GDM1 (cell line): Measurements from ENCODE around the gene RBP4.

ENCODE experiments used
- DNase-seq: peaks from one replicate; lab custom pipeline; 2025; lab: John Stamatoyannopoulos, UW

RBP4 gene

GRCh38 chr10:93601146-93601773 is at the start of gene RBP4:
Gene RBP4, minus strand, starts transcription at chr10:93601235. Its CDS starts 207 bp downstream, at chr10:93601028.
- no peak for DNase-seq

- DNase-seq: no peak
Measured at GRCh38 chr10:93639791-93640190, 38.8 kb upstream of the RBP4 start.

- DNase-seq: no peak
Measured at GRCh38 chr10:93630625-93631557, 29.9 kb upstream of the RBP4 start.

GRCh38 chr10:93629647-93630305 is 28.7 kb upstream of the RBP4 start:
- no peak for DNase-seq

- DNase-seq: no peak
Measured at GRCh38 chr10:93628858-93629257, 27.8 kb upstream of the RBP4 start.

- DNase-seq: no peak
Measured at GRCh38 chr10:93622942-93623341, 21.9 kb upstream of the RBP4 start.

- no peak for DNase-seq
Measured at GRCh38 chr10:93620925-93621324, 19.9 kb upstream of the RBP4 start.

GRCh38 chr10:93615576-93616235 is 14.7 kb upstream of the RBP4 start:
- DNase-seq: no peak

- DNase-seq: no peak
Measured at GRCh38 chr10:93614101-93614825, 13.2 kb upstream of the RBP4 start.

- no peak for DNase-seq
Measured at GRCh38 chr10:93613126-93613525, 12.1 kb upstream of the RBP4 start.

- no peak for DNase-seq
Measured at GRCh38 chr10:93612311-93612710, 11.3 kb upstream of the RBP4 start, which contains the start of gene PDE6C. Gene PDE6C, plus strand, starts transcription at chr10:93612537. Its CDS starts 189 bp downstream, at chr10:93612726.

GRCh38 chr10:93608421-93608820 is 7.4 kb upstream of the RBP4 start:
- no peak for DNase-seq

GRCh38 chr10:93604146-93604545 is 3.1 kb upstream of the RBP4 start:
- DNase-seq: no peak

- DNase-seq: no peak
Measured at GRCh38 chr10:93603023-93603422, 2.0 kb upstream of the RBP4 start.

- no peak for DNase-seq
Measured at GRCh38 chr10:93601774-93602162, 733 bp upstream of the RBP4 start.

- DNase-seq: no peak
Measured at GRCh38 chr10:93600446-93601145, 439 bp downstream of the RBP4 start.

GRCh38 chr10:93599778-93600177 is 1.3 kb downstream of the RBP4 start:
- DNase-seq: no peak

GRCh38 chr10:93599335-93599734 is 1.7 kb downstream of the RBP4 start:
- DNase-seq: no peak

GRCh38 chr10:93598157-93598556 is 2.9 kb downstream of the RBP4 start:
- no peak for DNase-seq

- no peak for DNase-seq
Measured at GRCh38 chr10:93597075-93597599, 3.9 kb downstream of the RBP4 start.

GRCh38 chr10:93596539-93596938 is 4.5 kb downstream of the RBP4 start:
- no peak for DNase-seq
